ENCODE data around the gene TCF19. TPM values are rescaled to one million over a fixed set of nuclear protein-coding genes. Genes with fewer than 3 reads are reported as not detected.

Gene TCF19
- total RNA-seq, 1 experiment from 2014 or later: 19.3 TPM

DNA sequence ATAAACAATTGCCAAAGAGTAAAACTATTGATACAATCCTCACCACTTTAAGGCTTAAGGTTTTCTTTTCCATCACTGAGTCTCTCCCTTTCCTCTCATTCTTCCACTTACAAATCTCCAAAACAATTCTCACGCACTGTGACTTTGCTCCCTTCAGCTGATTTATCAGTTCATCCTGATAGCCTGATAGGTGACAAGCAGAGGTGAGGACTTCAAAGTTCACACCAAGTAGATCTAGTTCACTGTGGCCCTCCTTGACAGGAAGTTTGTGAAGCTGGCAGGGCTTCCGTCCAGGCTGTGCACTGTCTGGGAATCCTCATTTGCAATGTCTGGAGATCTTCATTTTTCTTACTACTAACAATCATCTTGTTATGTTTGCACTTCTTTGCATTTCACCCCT is 47.2 kb downstream of the TCF19 start:
- POLR2A ChIA-PET: no interaction called here
- no TSS peak for BruUV-seq (replicated peaks)
- TF ChIP-seq, protein P1, sequence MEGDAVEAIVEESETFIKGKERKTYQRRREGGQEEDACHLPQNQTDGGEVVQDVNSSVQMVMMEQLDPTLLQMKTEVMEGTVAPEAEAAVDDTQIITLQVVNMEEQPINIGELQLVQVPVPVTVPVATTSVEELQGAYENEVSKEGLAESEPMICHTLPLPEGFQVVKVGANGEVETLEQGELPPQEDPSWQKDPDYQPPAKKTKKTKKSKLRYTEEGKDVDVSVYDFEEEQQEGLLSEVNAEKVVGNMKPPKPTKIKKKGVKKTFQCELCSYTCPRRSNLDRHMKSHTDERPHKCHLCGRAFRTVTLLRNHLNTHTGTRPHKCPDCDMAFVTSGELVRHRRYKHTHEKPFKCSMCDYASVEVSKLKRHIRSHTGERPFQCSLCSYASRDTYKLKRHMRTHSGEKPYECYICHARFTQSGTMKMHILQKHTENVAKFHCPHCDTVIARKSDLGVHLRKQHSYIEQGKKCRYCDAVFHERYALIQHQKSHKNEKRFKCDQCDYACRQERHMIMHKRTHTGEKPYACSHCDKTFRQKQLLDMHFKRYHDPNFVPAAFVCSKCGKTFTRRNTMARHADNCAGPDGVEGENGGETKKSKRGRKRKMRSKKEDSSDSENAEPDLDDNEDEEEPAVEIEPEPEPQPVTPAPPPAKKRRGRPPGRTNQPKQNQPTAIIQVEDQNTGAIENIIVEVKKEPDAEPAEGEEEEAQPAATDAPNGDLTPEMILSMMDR (IDR thresholded peaks at IDR 0.05; ENCODE audit: insufficient read depth in 1 of 2, low read depth in 1 of 2, low read length in 1 of 2, severe bottlenecking in 1 of 2, unreplicated experiment in 1 of 2): no peak
- H3K4me1 ChIP-seq: peaks cover 62% of the 10 kb centered on the region
- H3K9me3 Mint-ChIP-seq (ENCODE audit: unreplicated experiment): no peaks in the 10 kb centered on the region
- H3K9me3 ChIP-seq: no peaks in the 10 kb centered on the region
- peaks cover 5% of the 10 kb centered on the region for H3K36me3 Mint-ChIP-seq (ENCODE audit: insufficient read depth, unreplicated experiment)
- no peak for DNase-seq
- H3K27ac Mint-ChIP-seq (ENCODE audit: unreplicated experiment): peak overlapping the region; percentile 7
- CTCF ChIA-PET: no interaction called here
- H3K27me3 ChIP-seq (replicated peaks; ENCODE audit: control insufficient read depth, insufficient read depth, low read length): no peaks in the 10 kb centered on the region
- H3K4me3 ChIP-seq (ENCODE audit: low read depth, low read length): no peak overlapping the region
- H3K36me3 ChIP-seq (ENCODE audit: control insufficient read depth, insufficient read depth, low read length): 0 out of 2 replicates have a peak, but pooled peaks cover 2% of the 10 kb centered on the region
- no peaks in the 10 kb centered on the region for H3K27me3 Mint-ChIP-seq (ENCODE audit: insufficient read depth, unreplicated experiment)
- intact Hi-C loops (cut with micrococcal nuclease; ENCODE audit: unreplicated experiment): no loop called here
- peaks cover 42% of the 10 kb centered on the region for H3K4me1 Mint-ChIP-seq (ENCODE audit: low read depth, unreplicated experiment)
- no peak overlapping the region for H3K4me3 Mint-ChIP-seq (ENCODE audit: unreplicated experiment)

DNA sequence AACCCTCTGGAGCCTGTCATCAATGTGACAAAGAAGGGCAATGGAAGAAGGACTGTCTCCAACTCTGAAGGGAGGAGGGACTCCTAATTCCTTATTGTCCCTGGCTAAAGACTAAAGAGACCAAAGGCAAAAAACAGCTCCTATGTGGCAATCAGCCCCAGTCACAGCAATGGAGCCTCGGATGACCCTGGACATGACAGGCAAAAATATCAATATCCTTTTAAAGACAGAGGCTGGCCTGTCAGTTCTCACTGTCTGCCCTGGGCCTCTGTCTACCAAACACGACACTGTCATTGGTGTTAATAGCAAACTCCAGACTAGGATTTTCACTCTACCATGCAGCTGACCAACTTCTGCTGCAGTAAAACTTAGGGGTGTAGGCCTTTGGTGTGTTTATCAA is 50.1 kb downstream of the TCF19 start:
- ChIA-PET CTCF (interaction anchor here (1.5 kb wide), 1 partner anchor 158 kb away, joined by 4 read pairs; no protein-coding TSS in a partner anchor), POLR2A (no interaction called here)
- no peaks in the 10 kb centered on the region for H3K27me3 ChIP-seq (replicated peaks; ENCODE audit: control insufficient read depth, insufficient read depth, low read length)
- no peak overlapping the region for H3K4me3 Mint-ChIP-seq (ENCODE audit: unreplicated experiment)
- no peaks in the 10 kb centered on the region for H3K9me3 Mint-ChIP-seq (ENCODE audit: unreplicated experiment)
- TF ChIP-seq, protein P1 (IDR thresholded peaks at IDR 0.05; ENCODE audit: insufficient read depth in 1 of 2, low read depth in 1 of 2, low read length in 1 of 2, severe bottlenecking in 1 of 2, unreplicated experiment in 1 of 2): no peak
- no peak overlapping the region for H3K4me3 ChIP-seq (ENCODE audit: low read depth, low read length)
- no peak for DNase-seq
- H3K27ac Mint-ChIP-seq (ENCODE audit: unreplicated experiment): peak overlapping the region; percentile 87
- no TSS peak for BruUV-seq (replicated peaks)
- H3K4me1 ChIP-seq: peaks cover 53% of the 10 kb centered on the region
- no peaks in the 10 kb centered on the region for H3K9me3 ChIP-seq
- intact Hi-C loops (cut with micrococcal nuclease; ENCODE audit: unreplicated experiment): no loop called here
- H3K27me3 Mint-ChIP-seq (ENCODE audit: insufficient read depth, unreplicated experiment): no peaks in the 10 kb centered on the region
- H3K36me3 Mint-ChIP-seq (ENCODE audit: insufficient read depth, unreplicated experiment): no peaks in the 10 kb centered on the region
- no peaks in the 10 kb centered on the region for H3K36me3 ChIP-seq (ENCODE audit: control insufficient read depth, insufficient read depth, low read length)
- peaks cover 31% of the 10 kb centered on the region for H3K4me1 Mint-ChIP-seq (ENCODE audit: low read depth, unreplicated experiment)

DNA sequence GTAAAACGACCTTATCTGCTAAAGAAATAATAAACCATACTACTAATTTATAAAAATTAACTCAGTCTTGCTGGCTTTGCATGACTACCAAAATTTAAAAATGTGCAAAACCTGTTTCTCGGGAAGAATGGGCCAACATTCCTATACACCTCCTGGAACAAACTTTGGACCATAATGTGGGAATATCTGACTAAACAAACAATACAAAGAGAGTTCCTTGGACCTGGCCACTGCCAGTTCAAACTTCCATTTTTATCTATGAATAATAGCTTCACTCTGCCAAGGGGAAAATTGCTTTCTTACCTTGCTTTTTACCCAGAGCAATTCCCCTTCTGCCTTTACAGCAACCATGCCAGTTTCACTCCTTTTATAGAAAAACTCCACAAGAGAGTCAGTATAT is 50.7 kb downstream of the TCF19 start:
- POLR2A ChIA-PET: no interaction called here
- H3K36me3 ChIP-seq (ENCODE audit: control insufficient read depth, insufficient read depth, low read length): no peaks in the 10 kb centered on the region
- H3K27me3 ChIP-seq (replicated peaks; ENCODE audit: control insufficient read depth, insufficient read depth, low read length): no peaks in the 10 kb centered on the region
- H3K36me3 Mint-ChIP-seq (ENCODE audit: insufficient read depth, unreplicated experiment): no peaks in the 10 kb centered on the region
- BruUV-seq (replicated peaks): no TSS peak
- H3K4me1 Mint-ChIP-seq (ENCODE audit: low read depth, unreplicated experiment): peaks cover 31% of the 10 kb centered on the region
- H3K27ac Mint-ChIP-seq (ENCODE audit: unreplicated experiment): peak overlapping the region; percentile 82
- H3K27me3 Mint-ChIP-seq (ENCODE audit: insufficient read depth, unreplicated experiment): no peaks in the 10 kb centered on the region
- peaks cover 47% of the 10 kb centered on the region for H3K4me1 ChIP-seq
- DNase-seq: peak in 1 of 2 experiments; percentile 45
- CTCF ChIA-PET: interaction anchor here (0.6 to 1.5 kb wide), 3 partner anchors 158 to 272 kb away, joined by 3 to 4 read pairs (median 4); no protein-coding TSS in a partner anchor
- no peaks in the 10 kb centered on the region for H3K9me3 ChIP-seq
- TF ChIP-seq, protein P1 (IDR thresholded peaks at IDR 0.05; ENCODE audit: insufficient read depth in 1 of 2, low read depth in 1 of 2, low read length in 1 of 2, severe bottlenecking in 1 of 2, unreplicated experiment in 1 of 2): no peak
- H3K9me3 Mint-ChIP-seq (ENCODE audit: unreplicated experiment): no peaks in the 10 kb centered on the region
- peak overlapping the region; percentile 55 for H3K4me3 Mint-ChIP-seq (ENCODE audit: unreplicated experiment)
- H3K4me3 ChIP-seq (ENCODE audit: low read depth, low read length): no peak overlapping the region
- intact Hi-C loops (cut with micrococcal nuclease; ENCODE audit: unreplicated experiment): no loop called here
